HEK293T (cell line): ENCODE results near the gene FEV.
"Not testable (repeated sequence)": the region's sequence is repeated elsewhere in the genome, so short reads cannot be mapped to it uniquely, and the experiment has no call there.

Source experiments
- CTCF ChIA-PET: fragments of 350-600 bp; formaldehyde crosslinking; extraction: SDS; loops from one replicate; lab custom pipeline; 2021; ENCODE audit warnings: antibody characterized with exemption, inconsistent platforms; lab: Yijun Ruan, JAX
- POLR2A ChIA-PET: fragments of 350-600 bp; formaldehyde crosslinking; extraction: SDS; loops from one replicate; lab custom pipeline; 2020; ENCODE audit warnings: antibody characterized with exemption, inconsistent platforms; lab: Yijun Ruan, JAX
- DNase-seq: peaks from one replicate; pipeline ENCODE4 v3.0.0; 2012; ENCODE audit warnings: mixed read lengths; ENCODE audit errors: extremely low spot score
- ELF4 ChIP-seq: fragments of 450-650 bp; IDR thresholded peaks from 2 replicates; pipeline ENCODE4 v1.6.1; 2017; ENCODE audit warnings: antibody characterized with exemption
- FOXA1 ChIP-seq: fragments of 450-650 bp; IDR thresholded peaks from 2 replicates; pipeline ENCODE4 v1.6.1; 2016; ENCODE audit warnings: mild to moderate bottlenecking
- FOXK2 ChIP-seq: fragments of 450-650 bp; IDR thresholded peaks from 2 replicates; pipeline ENCODE4 v1.6.1; 2016; ENCODE audit warnings: mild to moderate bottlenecking
- HDGF ChIP-seq: fragments of 450-650 bp; IDR thresholded peaks from 2 replicates; pipeline ENCODE4 v1.6.1; 2017; ENCODE audit warnings: antibody characterized with exemption, borderline replicate concordance
- L3MBTL2 ChIP-seq: fragments of 450-650 bp; conservative IDR thresholded peaks from 2 replicates; pipeline ENCODE4 v1.6.1; 2016; ENCODE audit warnings: mild to moderate bottlenecking
- NFRKB ChIP-seq: fragments of 450-650 bp; IDR thresholded peaks from 2 replicates; pipeline ENCODE4 v1.6.1; 2016; ENCODE audit warnings: mild to moderate bottlenecking, moderate library complexity
- SUZ12 ChIP-seq: fragments of 450-650 bp; IDR thresholded peaks from 2 replicates; pipeline ENCODE4 v1.6.1; 2016; ENCODE audit warnings: mild to moderate bottlenecking
- ZNF384 ChIP-seq: fragments of 450-650 bp; IDR thresholded peaks from 2 replicates; pipeline ENCODE4 v1.6.1; 2016

Gene FEV

GRCh38 chr2:218946621-218947020, 38.4 kb downstream of the FEV start:
- ChIA-PET POLR2A (no interaction called here), CTCF (no interaction called here)
- no peak for TF ChIP-seq L3MBTL2
- no peak for TF ChIP-seq ELF4
- TF ChIP-seq FOXA1: no peak
- no peak for TF ChIP-seq FOXK2
- DNase-seq: no peak

- CTCF ChIA-PET: no interaction called here
- TF ChIP-seq ZNF384: no peak
- no peak for TF ChIP-seq ELF4
- no peak for TF ChIP-seq NFRKB
- no peak for TF ChIP-seq FOXK2
- no peak for TF ChIP-seq SUZ12
- no peak for TF ChIP-seq HDGF
- no peak for DNase-seq
- POLR2A ChIA-PET: interaction anchor here (0.8 kb wide), 1 partner anchor 14 kb away, joined by 3 read pairs; the partner anchor contains the start of gene CDK5R2
Measured at GRCh38 chr2:218944759-218945404, 40.1 kb downstream of the FEV start.

GRCh38 chr2:218931751-218932150, 53.2 kb downstream of the FEV start:
- POLR2A ChIA-PET, CTCF ChIA-PET, DNase-seq: not testable (repeated sequence)
